IMR-90 (cell line): ENCODE results near the gene TRAPPC12. TPM values are rescaled to one million over a fixed set of nuclear protein-coding genes. Genes with fewer than 3 reads are reported as not detected.

ENCODE experiments used
- ATAC-seq: fragments of 200-7000 bp; cut with Tn5 transposase; 2 replicates; pipeline ENCODE4 v1.9.1; 2020; ENCODE audit warnings: low read depth, mild to moderate bottlenecking, moderate library complexity
- BruUV-seq: library from RNA; stranded (reverse); fragments of 400-500 nt; replicated peaks from 2 replicates; lab custom pipeline; 2021; lab: Mats Ljungman, UMichigan
- CTCF ChIA-PET: fragments of 300-600 bp; formaldehyde crosslinking; extraction: SDS; loops from one replicate; lab custom pipeline; 2021; ENCODE audit warnings: antibody characterized with exemption; lab: Yijun Ruan, JAX
- POLR2A ChIA-PET: fragments of 300-600 bp; sonication (Branson Sonifier 250); formaldehyde crosslinking; loops from one replicate; lab custom pipeline; 2022; ENCODE audit warnings: antibody characterized with exemption; ENCODE audit not compliant: unreplicated experiment; lab: Charles Lee
- DNase-seq: peaks from one replicate; pipeline ENCODE4 v3.0.0; 2013
- H2AFZ ChIP-seq: replicated peaks from 2 replicates; pipeline ENCODE3; 2013; ENCODE audit warnings: low read length, mild to moderate bottlenecking; ENCODE audit not compliant: poor library complexity
- H2AK5ac ChIP-seq: 2 replicates; pipeline ENCODE4 v1.6.1; 2013; ENCODE audit warnings: low read depth, low read length, inconsistent platforms
- H2AK9ac ChIP-seq: replicated peaks from 2 replicates; pipeline ENCODE3; 2013; ENCODE audit warnings: mild to moderate bottlenecking, low read depth, low read length, moderate library complexity; ENCODE audit not compliant: poor library complexity
- H2BK120ac ChIP-seq: 2 replicates; pipeline ENCODE4 v1.6.1; 2013; ENCODE audit warnings: low read depth, low read length, inconsistent platforms
- H2BK15ac ChIP-seq: 3 replicates; pipeline ENCODE4 v1.6.1; 2013; ENCODE audit warnings: low read depth, low read length, inconsistent platforms
- H2BK20ac ChIP-seq: 2 replicates; pipeline ENCODE4 v1.6.1; 2013; ENCODE audit warnings: low read depth, mild to moderate bottlenecking, inconsistent platforms, low read length, moderate library complexity
- H2BK5ac ChIP-seq: 2 replicates; pipeline ENCODE4 v1.6.1; 2013; ENCODE audit warnings: mild to moderate bottlenecking, low read depth, low read length, inconsistent platforms; ENCODE audit not compliant: poor library complexity, severe bottlenecking
- H3K14ac ChIP-seq: replicated peaks from 2 replicates; pipeline ENCODE4 v1.6.1; 2013; ENCODE audit warnings: low read depth, low read length, inconsistent platforms
- H3K18ac ChIP-seq: 2 replicates; pipeline ENCODE4 v1.6.1; 2013; ENCODE audit warnings: low read depth, low read length, control low read depth
- H3K23ac ChIP-seq: 2 replicates; pipeline ENCODE4 v1.6.1; 2013; ENCODE audit warnings: low read depth, low read length, inconsistent platforms
- H3K27ac ChIP-seq: 2 replicates; pipeline ENCODE4 v1.5.1; 2013; ENCODE audit warnings: mild to moderate bottlenecking, control low read depth, low read length; ENCODE audit not compliant: insufficient read depth
- H3K27me3 ChIP-seq: 2 replicates; pipeline ENCODE4 v1.6.1; 2013; ENCODE audit warnings: low read length; ENCODE audit not compliant: control insufficient read depth, insufficient read depth
- H3K36me3 ChIP-seq: 2 replicates; pipeline ENCODE4 v1.6.1; 2013; ENCODE audit warnings: low read length, mixed read lengths; ENCODE audit not compliant: control insufficient read depth, insufficient read depth
- H3K4ac ChIP-seq: 2 replicates; pipeline ENCODE4 v1.6.1; 2013; ENCODE audit warnings: low read depth, low read length, inconsistent platforms
- H3K4me1 ChIP-seq: 2 replicates; pipeline ENCODE4 v1.6.1; 2013; ENCODE audit warnings: low read length, mixed read lengths; ENCODE audit not compliant: control insufficient read depth, insufficient read depth
- H3K4me2 ChIP-seq: 2 replicates; pipeline ENCODE4 v1.6.1; 2013; ENCODE audit warnings: low read depth, mild to moderate bottlenecking, control low read depth, low read length, moderate library complexity
- H3K4me3 ChIP-seq: 2 replicates; pipeline ENCODE4 v1.5.1; 2013; ENCODE audit warnings: low read depth, mild to moderate bottlenecking, control low read depth, low read length, moderate library complexity; ENCODE audit not compliant: insufficient read depth
- H3K56ac ChIP-seq: 2 replicates; pipeline ENCODE4 v1.6.1; 2013; ENCODE audit warnings: low read length, inconsistent platforms; ENCODE audit not compliant: insufficient read depth; ENCODE audit errors: extremely low read depth
- H3K79me1 ChIP-seq, 2 experiments: 2 replicates each; pipeline ENCODE4 v1.6.1; 2013; ENCODE audit warnings: low read length in 2 of 2, inconsistent platforms in 1 of 2, low read depth in 1 of 2
- H3K9ac ChIP-seq: 2 replicates; pipeline ENCODE4 v1.6.1; 2013; ENCODE audit warnings: low read depth, low read length, control low read depth
- H3K9me1 ChIP-seq: 2 replicates; pipeline ENCODE4 v1.6.1; 2013; ENCODE audit warnings: low read length, inconsistent platforms; ENCODE audit not compliant: insufficient read depth
- H3K9me3 ChIP-seq: 2 replicates; pipeline ENCODE4 v1.6.1; 2013; ENCODE audit warnings: low read length; ENCODE audit not compliant: control insufficient read depth, insufficient read depth
- H4K20me1 ChIP-seq: 2 replicates; pipeline ENCODE4 v1.6.1; 2013; ENCODE audit warnings: low read length, inconsistent platforms; ENCODE audit not compliant: insufficient read depth
- H4K5ac ChIP-seq: 2 replicates; pipeline ENCODE4 v1.6.1; 2013; ENCODE audit warnings: mild to moderate bottlenecking, low read depth, low read length, control low read depth
- H4K8ac ChIP-seq, 2 experiments: 2 replicates each; pipeline ENCODE4 v1.6.1; 2013; ENCODE audit warnings: low read depth in 2 of 2, low read length in 2 of 2, control low read depth in 1 of 2, inconsistent platforms in 1 of 2
- H4K91ac ChIP-seq: 2 replicates; pipeline ENCODE4 v1.6.1; 2013; ENCODE audit warnings: low read depth, low read length, inconsistent platforms; ENCODE audit not compliant: insufficient read depth
- BHLHE40 ChIP-seq: fragments of 150-350 bp; IDR thresholded peaks from 2 replicates; pipeline ENCODE4 v1.6.1; 2016; ENCODE audit warnings: mild to moderate bottlenecking, low read depth, low read length
- CEBPB ChIP-seq: IDR thresholded peaks from 2 replicates; pipeline ENCODE4 v1.6.1; 2012; ENCODE audit warnings: low read depth, low read length, improper control_type of control experiment
- CHD1 ChIP-seq: IDR thresholded peaks from 2 replicates; pipeline ENCODE4 v1.6.1; 2012; ENCODE audit warnings: low read depth, low read length, improper control_type of control experiment
- CTCF ChIP-seq: conservative IDR thresholded peaks from 2 replicates; pipeline ENCODE4 v1.5.1; 2012; ENCODE audit warnings: mild to moderate bottlenecking, low read depth, low read length, improper control_type of control experiment
- ELK1 ChIP-seq: fragments of 150-350 bp; IDR thresholded peaks from 2 replicates; pipeline ENCODE4 v1.6.1; 2016; ENCODE audit warnings: low read depth, mild to moderate bottlenecking, low read length, moderate library complexity, borderline replicate concordance
- MAFK ChIP-seq: IDR thresholded peaks from 2 replicates; pipeline ENCODE4 v1.6.1; 2012; ENCODE audit warnings: low read depth, low read length, improper control_type of control experiment
- POLR2A ChIP-seq: IDR thresholded peaks from 2 replicates; pipeline ENCODE4 v1.6.1; 2012; ENCODE audit warnings: mild to moderate bottlenecking, low read depth, low read length
- RFX5 ChIP-seq: IDR thresholded peaks from 2 replicates; pipeline ENCODE4 v1.8.0; 2012; ENCODE audit warnings: low read depth, mild to moderate bottlenecking, low read length, moderate library complexity
- SMC3 ChIP-seq: fragments of 150-350 bp; IDR thresholded peaks from 2 replicates; pipeline ENCODE4 v1.6.1; 2016; ENCODE audit warnings: low read depth, mild to moderate bottlenecking, antibody characterized with exemption, low read length, moderate library complexity
- USF2 ChIP-seq: fragments of 150-350 bp; IDR thresholded peaks from 2 replicates; pipeline ENCODE4 v1.6.1; 2017; ENCODE audit warnings: mild to moderate bottlenecking, antibody characterized with exemption, low read length, low read depth
- WGBS, 2 experiments: methylation state at CpG; one replicate each; pipeline versions ENCODE4 v1.1.5 to v1.1.7; 2013; ENCODE audit warnings: missing lambda C conversion rate in 2 of 2; ENCODE audit not compliant: insufficient read length in 1 of 2; ENCODE audit errors: extremely low coverage in 2 of 2; 5-methylcytosine and 5-hydroxymethylcytosine counted together
- dilution Hi-C: fragments of 300-500 bp; cut with HindIII; formaldehyde crosslinking; loops from one replicate; pipeline ENCODE4 v1.14.3; 2018; ENCODE audit warnings: low sequenced_read_pairs; ENCODE audit not compliant: unreplicated experiment
- in situ Hi-C: fragments of 300-500 bp; cut with MboI; formaldehyde crosslinking; loops from 3 replicates; pipeline ENCODE4 v1.14.3; 2019; ENCODE audit warnings: low sequenced_read_pairs, inconsistent platforms, mixed read lengths
- intact Hi-C: fragments of 100-400 bp; cut with micrococcal nuclease; formaldehyde crosslinking; loops from 2 replicates; pipeline ENCODE4 v1.10.0; 2022
- polyA plus RNA-seq, 3 experiments: library from polyadenylated mRNA; depleted of rRNA; stranded (reverse); fragments of >200 nt; gene quantifications; 2 replicates each; pipeline ENCODE4 v1.2.3, GENCODE V29; 2012; ENCODE audit warnings: low replicate concordance in 1 of 3
- total RNA-seq: library from RNA; depleted of rRNA; stranded (reverse); fragments of >200 nt; gene quantifications from 2 replicates; pipeline ENCODE4 v1.2.3, GENCODE V29; 2012

TRAPPC12 gene
- total and polyA plus RNA-seq, 2 of the 4 experiments (the other 2 are of a cell fraction) = 25.8 to 69.9 TPM

- dilution Hi-C loops = no loop called here
- intact Hi-C loops = no loop called here
- Histone ChIP-seq H3K4ac (no peak overlapping the region), H4K8ac (no peak overlapping the region), H3K56ac (no peak overlapping the region), H2BK15ac (no peak overlapping the region), H3K27me3 (no peaks in the 10 kb centered on the region), H3K18ac (no peak overlapping the region), H3K4me2 (no peak overlapping the region), H2AFZ (no peak overlapping the region), H3K9me3 (no peaks in the 10 kb centered on the region), H3K23ac (no peak overlapping the region), H3K9ac (no peak overlapping the region), H3K36me3 (peaks cover 25% of the 10 kb centered on the region), H3K79me1 (no peaks in the 10 kb centered on the region), H2BK120ac (no peak overlapping the region), H4K5ac (no peak overlapping the region), H2AK9ac (no peak overlapping the region), H3K27ac (no peak overlapping the region), H3K14ac (no peak overlapping the region), H4K20me1 (no peaks in the 10 kb centered on the region; the same call in 1 of the 2 replicates), H3K4me1 (no peaks in the 10 kb centered on the region), H4K91ac (no peak overlapping the region), H3K9me1 (no peaks in the 10 kb centered on the region), H2BK20ac (no peak overlapping the region), H2AK5ac (no peak overlapping the region), H3K4me3 (no peak overlapping the region), H2BK5ac (no peak overlapping the region)
- in situ Hi-C loops = no loop called here
- no peak for TF ChIP-seq ELK1
- TF ChIP-seq CHD1 = no peak
- TF ChIP-seq CEBPB = no peak
- TF ChIP-seq POLR2A = no peak
- no peak for TF ChIP-seq RFX5
- no peak for TF ChIP-seq BHLHE40
- no peak for TF ChIP-seq SMC3
- TF ChIP-seq CTCF = no peak
- no peak for TF ChIP-seq MAFK
- TF ChIP-seq USF2 = no peak
- 100% methylated on average over 3 of the region's 10 CpGs; no CpG with 5 or more reads in 1 of the 2 experiments for WGBS, 2 experiments
- no peak for DNase-seq
- ChIA-PET CTCF (no interaction called here), POLR2A (no interaction called here)
- no peak for ATAC-seq
- no TSS peak for BruUV-seq
Measured at GRCh38 chr2:3458396-3459184, 79.1 kb downstream of the TRAPPC12 start.
